HG03558 (cell line): ENCODE results near the gene CLCN4.

Source experiments
- ATAC-seq: cut with Tn5 transposase; IDR thresholded peaks from one replicate; pipeline ENCODE4 v1.9.1; 2021; ENCODE audit warnings: moderate number of reproducible peaks; ENCODE audit not compliant: unreplicated experiment; ENCODE audit errors: extremely low read depth

The CLCN4 gene

DNA sequence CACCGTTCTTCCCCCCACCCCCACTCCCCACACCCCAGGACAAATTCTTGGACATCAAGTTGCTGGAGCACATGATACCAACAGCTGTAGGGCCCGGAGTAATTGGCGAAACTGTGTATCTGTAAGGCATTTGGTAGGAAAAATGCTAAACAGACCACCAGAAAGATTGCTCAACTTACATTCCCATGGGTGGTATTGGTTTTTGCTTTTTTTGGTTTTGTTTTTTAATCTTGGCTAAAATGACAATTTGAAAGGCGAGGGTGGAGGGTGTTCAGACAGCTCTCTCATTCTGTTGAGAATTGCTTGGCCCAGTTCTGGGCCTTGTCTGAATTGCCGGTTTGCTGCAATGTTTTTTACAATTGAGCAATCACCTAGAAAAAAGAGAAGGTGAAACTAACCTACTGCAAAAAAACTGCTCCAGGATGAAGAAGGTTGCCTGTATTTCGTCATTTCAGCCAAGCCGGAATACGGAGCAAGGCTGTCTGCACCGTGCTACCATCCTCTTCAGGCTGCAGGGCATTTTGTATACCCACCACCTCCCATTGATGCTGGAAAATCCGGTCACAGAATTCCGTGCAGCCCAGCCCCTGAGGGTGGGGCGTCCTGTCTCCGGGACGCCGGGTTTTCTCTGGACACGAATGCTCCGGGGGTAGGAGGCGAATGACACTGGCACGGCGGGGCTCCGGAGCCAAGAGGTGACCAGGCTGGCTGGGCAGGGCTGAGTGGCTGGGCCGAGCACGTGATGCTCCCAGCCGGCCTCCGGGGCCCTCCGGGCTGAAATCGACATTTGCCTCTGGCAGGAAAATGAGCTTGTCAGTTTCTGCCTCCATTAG is at the start of gene CLCN4:
TSS of gene CLCN4 (plus strand) at position 777 of the 833 bp plus-strand sequence. CDS start 28,058 bp downstream, outside the sequence.
- ATAC-seq: no peak

GRCh38 chrX:10107483-10107882 is 49.3 kb upstream of the CLCN4 start:
- no peak for ATAC-seq

DNA sequence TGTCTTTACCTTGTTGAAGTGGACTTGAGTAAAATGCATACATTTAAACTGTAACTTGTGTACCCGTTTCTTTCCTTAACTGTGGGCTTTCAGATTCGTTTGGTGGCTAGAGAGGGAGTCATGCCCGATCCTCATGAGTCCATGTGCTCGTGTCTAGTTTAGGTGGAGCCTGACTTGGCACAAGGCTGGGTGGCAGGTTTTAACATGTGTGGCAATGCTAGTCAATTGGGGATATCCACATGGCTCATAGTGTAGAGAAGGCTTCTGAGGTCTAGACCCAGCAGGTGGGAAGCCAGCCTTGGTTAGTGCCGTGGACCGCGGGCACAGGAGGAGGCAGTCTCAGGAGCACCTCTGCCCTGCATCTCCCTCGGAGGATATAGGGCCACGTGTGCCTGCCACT is 48.5 kb upstream of the CLCN4 start:
- no peak for ATAC-seq

- ATAC-seq: no peak
Observed at GRCh38 chrX:10109695-10110094, 47.1 kb upstream of the CLCN4 start.

- ATAC-seq: no peak
Observed at GRCh38 chrX:10110316-10110935, 46.3 kb upstream of the CLCN4 start.

- ATAC-seq: no peak
Observed at GRCh38 chrX:10110984-10111363, 45.8 kb upstream of the CLCN4 start.

DNA sequence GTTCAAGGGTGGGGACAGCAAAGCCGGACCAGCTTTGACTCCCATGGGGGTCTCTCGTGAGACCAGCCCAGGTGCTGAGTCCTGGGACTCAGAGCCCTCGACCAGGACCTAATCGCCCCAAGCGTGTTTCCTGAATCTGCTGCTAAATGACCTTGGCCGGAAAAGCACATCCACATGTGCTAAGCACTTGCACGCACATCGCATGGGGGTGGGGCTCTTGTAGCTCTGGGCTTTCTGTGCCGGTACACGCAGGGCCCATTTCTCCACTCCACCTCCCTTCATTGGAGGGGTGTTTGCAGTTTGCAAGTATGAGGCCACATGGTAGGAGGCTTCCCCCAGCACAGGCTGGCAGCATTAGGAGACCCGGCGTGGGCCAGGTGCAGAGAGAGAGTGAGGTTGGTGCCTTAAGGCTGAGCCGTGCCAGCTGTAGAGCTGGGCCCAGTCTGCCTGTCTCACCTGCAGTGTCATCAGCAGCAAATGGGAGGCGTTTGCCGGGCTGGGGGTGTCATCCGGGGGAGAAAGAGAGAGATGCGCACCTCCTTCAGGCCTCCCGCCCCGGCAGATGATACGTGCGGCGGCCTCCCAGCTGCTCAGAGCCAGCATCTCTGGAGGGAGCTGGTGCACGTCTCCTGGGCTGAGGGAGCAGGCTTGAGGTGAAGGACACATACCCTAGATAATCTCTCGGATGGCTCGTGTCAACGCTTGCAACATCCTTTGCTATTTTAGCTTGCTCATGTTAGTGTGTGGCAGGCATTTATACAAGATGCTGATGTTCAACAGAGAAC is 45.2 kb upstream of the CLCN4 start:
- ATAC-seq: no peak

GRCh38 chrX:10112510-10112909 is 44.3 kb upstream of the CLCN4 start:
- no peak for ATAC-seq

DNA sequence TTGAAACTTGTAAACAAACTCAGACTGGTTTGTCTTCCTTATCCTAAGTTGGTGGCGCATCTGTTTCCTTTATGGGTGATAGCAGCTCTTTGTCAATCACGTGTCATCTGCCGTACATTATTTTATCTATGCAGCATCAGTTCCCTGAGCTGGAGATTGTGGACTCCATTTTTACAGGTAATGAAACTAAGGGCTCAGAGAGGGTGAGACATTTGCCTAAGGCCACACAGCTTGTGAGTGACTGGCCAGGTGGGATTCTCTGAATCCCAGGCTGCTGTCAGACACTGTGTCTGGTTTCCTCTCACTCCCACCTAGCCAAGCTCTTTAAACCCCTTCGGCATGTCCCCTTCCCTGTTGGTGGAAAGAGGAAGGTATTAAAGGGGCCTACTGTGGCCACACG is 41.7 kb upstream of the CLCN4 start:
- no peak for ATAC-seq

DNA sequence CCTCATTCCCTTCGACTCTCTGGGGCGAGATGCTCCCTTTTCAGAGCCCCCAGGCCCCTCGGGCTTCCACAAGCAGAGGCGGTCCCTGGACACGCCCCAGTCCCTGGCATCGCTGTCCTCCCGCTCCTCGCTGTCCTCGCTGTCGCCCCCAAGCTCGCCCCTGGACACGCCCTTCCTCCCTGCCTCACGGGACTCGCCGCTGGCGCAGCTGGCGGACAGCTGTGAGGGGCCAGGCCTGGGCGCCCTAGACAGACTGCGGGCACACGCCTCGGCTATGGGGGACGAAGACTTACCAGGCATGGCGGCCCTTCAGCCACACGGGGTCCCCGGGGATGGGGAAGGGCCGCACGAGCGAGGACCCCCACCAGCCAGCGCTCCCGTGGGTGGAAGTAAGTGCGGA is 39.5 kb upstream of the CLCN4 start:
- ATAC-seq: no peak

- no peak for ATAC-seq
Observed at GRCh38 chrX:10117864-10118377, 38.9 kb upstream of the CLCN4 start.

- no peak for ATAC-seq
Observed at GRCh38 chrX:10118530-10118929, 38.2 kb upstream of the CLCN4 start.

- ATAC-seq: peak; percentile 42
Observed at GRCh38 chrX:10119399-10119990, 37.3 kb upstream of the CLCN4 start.

DNA sequence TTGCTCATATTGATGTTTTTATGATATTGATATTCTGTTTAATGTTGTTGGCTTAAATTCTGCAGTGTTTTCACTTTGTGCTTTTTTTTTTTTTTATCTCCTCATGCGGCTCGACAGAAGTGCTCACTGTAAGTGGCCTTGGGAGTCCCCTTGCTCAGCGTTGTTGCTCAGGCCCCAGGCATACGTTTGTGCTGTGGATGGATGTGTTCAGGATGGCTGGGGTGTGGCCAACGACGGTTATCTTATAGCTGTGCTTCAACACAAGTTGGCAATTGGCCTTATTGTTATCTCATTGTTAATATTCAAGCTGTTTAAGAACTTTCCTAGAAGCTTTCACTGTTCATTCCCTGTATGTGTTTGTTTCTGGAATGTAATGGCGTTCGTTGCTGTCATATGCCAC is 36.4 kb upstream of the CLCN4 start:
- no peak for ATAC-seq

DNA sequence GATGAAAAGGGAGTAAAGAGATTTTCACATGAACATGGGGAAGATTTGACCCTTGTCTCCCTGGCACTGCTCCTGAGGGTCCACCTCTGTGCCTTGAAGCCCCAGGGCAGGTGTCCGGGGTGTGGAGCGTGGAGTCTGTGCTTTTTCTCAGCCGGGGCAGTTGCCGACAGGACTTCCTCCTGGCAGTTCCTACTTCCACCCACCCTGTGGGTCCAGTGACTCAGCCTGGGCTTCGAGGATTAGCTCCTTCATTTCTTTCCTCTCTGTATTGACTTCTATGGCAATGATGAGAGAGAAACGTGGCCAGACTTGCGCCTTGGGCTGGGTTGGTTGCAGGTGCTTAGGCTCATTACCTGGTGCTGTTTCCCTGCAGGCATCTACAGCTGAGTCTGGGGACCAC is 35.9 kb upstream of the CLCN4 start:
- ATAC-seq: no peak

DNA sequence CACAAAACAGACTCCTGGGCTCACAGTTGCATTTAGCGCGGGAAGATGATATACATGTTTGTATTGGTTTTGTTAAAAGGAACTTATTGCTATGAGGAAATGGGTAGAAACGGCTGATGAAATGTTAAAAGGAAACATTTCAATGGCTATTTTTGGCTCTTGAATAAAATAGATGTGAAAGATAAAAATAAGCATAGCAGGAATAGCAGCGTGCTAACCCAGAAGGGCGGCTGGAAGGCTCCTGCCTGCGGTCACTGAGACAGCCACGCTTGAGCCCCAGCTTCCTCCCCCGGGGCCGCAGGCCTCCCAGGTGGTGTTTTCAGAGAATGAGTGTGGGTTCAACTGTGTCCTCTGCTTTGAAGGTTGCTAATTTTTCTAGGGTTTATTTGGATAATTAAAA is 35.0 kb upstream of the CLCN4 start:
- ATAC-seq: peak; percentile 68

GRCh38 chrX:10124506-10125247 is 32.1 kb upstream of the CLCN4 start:
- ATAC-seq: no peak

DNA sequence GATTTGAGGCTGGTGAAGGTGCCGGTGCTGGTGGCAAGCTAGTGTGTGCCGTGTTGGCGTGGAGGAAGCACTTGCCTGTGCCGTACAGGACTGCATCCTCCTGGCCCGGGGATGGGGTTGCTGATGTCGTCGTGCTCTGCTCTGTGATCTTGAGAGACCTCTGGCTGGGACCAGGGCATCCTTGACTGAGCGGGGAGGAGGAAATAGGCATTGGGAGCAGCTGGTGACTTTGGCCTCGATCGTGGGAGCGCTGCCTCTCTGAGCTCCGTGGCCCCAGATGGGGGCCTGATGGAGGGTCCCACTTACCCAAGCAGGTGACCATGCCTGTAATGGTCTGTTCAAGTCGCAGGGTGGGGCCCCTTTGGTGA is 31.5 kb upstream of the CLCN4 start:
- ATAC-seq: no peak

DNA sequence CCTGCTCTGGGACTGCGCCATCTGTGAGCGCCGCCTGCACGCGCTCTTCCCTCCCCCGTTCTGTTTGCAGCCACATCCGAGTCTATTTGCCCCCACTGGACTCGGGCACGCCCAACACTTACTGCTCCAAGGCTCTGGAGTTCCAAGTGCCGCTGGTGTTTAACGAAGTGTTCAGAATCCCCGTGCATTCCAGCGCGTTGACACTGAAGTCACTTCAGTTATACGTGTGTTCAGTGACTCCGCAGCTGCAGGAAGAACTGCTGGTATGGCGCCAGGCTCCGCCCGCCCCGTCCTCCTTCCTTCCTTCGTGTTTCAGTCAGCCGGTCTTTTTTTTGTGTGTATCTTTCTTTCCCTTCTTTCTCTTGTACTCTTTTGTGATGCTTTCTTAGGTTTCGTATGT is 30.7 kb upstream of the CLCN4 start:
- ATAC-seq: no peak

- ATAC-seq: no peak
Observed at GRCh38 chrX:10126834-10127233, 29.9 kb upstream of the CLCN4 start.
